Glutamatergic neuron (in vitro differentiated cells): Measurements from ENCODE around the gene MTMR1. TPM values are rescaled to one million over a fixed set of nuclear protein-coding genes. Genes with fewer than 3 reads are reported as not detected.

Experiments
- DNase-seq: peaks from one replicate; pipeline ENCODE4 v3.0.0; 2022
- H3K27ac Mint-ChIP-seq: one replicate; pipeline ENCODE4 v1.8.0; 2020; ENCODE audit warnings: mild to moderate bottlenecking, mixed read lengths, inconsistent platforms; ENCODE audit not compliant: unreplicated experiment
- H3K27me3 Mint-ChIP-seq: one replicate; pipeline ENCODE4 v1.8.0; 2020; ENCODE audit warnings: mild to moderate bottlenecking, moderate library complexity, mixed read lengths, inconsistent platforms; ENCODE audit not compliant: unreplicated experiment
- H3K36me3 Mint-ChIP-seq: one replicate; pipeline ENCODE4 v1.8.0; 2020; ENCODE audit warnings: mild to moderate bottlenecking, mixed read lengths, inconsistent platforms; ENCODE audit not compliant: unreplicated experiment
- H3K4me1 Mint-ChIP-seq: one replicate; pipeline ENCODE4 v1.8.0; 2020; ENCODE audit warnings: mild to moderate bottlenecking, low read depth, mixed read lengths, inconsistent platforms; ENCODE audit not compliant: unreplicated experiment
- H3K4me3 Mint-ChIP-seq: one replicate; pipeline ENCODE4 v1.8.0; 2020; ENCODE audit warnings: mild to moderate bottlenecking, mixed read lengths, inconsistent platforms; ENCODE audit not compliant: unreplicated experiment
- H3K9me3 Mint-ChIP-seq: one replicate; pipeline ENCODE4 v1.8.0; 2020; ENCODE audit warnings: mild to moderate bottlenecking, moderate library complexity, mixed read lengths, inconsistent platforms; ENCODE audit not compliant: unreplicated experiment
- total RNA-seq: library from RNA; stranded (reverse); fragmentation: NEBNext Ultra II Directional; extraction: Animal tissue kit (Norgen Biotek cat#: 25700); gene quantifications from one replicate; pipeline ENCODE4 v1.2.1, GENCODE V29; 2021; ENCODE audit not compliant: unreplicated experiment
- TF ChIP-seq, protein P1 (sequence below): fragments of 200-600 bp; sonication (generic); IDR thresholded peaks from one replicate; pipeline ENCODE4 v1.5.0; 2021; ENCODE audit not compliant: partially characterized antibody, unreplicated experiment

Gene MTMR1
- total RNA-seq, 1 donor from 2014 or later = 29.6 TPM

DNA sequence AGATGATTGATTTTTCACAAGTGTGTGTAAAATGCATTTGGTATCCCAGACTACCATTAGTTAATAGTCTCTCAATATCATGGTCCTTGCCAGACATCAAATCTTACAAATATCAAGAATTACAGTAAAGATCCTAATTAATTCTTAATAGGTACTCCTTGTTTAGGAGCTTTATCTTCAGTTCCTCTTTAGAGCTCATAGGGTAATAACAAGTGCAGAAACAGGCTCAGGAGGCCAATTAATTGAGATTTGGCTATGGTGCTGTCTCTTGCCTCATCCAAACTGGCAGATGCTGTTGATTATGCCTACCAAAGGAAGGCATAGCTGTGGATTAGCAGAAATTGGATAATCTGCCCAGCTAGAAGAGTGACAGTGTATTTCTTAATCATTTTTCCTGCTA is 6.9 kb downstream of the MTMR1 start:
- peaks cover 8% of the 10 kb centered on the region for H3K4me1 Mint-ChIP-seq
- no peak overlapping the region for H3K27ac Mint-ChIP-seq
- no peak overlapping the region for H3K4me3 Mint-ChIP-seq
- H3K36me3 Mint-ChIP-seq = peaks cover 3% of the 10 kb centered on the region
- H3K9me3 Mint-ChIP-seq = no peaks in the 10 kb centered on the region
- TF ChIP-seq, protein P1, sequence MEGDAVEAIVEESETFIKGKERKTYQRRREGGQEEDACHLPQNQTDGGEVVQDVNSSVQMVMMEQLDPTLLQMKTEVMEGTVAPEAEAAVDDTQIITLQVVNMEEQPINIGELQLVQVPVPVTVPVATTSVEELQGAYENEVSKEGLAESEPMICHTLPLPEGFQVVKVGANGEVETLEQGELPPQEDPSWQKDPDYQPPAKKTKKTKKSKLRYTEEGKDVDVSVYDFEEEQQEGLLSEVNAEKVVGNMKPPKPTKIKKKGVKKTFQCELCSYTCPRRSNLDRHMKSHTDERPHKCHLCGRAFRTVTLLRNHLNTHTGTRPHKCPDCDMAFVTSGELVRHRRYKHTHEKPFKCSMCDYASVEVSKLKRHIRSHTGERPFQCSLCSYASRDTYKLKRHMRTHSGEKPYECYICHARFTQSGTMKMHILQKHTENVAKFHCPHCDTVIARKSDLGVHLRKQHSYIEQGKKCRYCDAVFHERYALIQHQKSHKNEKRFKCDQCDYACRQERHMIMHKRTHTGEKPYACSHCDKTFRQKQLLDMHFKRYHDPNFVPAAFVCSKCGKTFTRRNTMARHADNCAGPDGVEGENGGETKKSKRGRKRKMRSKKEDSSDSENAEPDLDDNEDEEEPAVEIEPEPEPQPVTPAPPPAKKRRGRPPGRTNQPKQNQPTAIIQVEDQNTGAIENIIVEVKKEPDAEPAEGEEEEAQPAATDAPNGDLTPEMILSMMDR = no peak
- no peak for DNase-seq
- H3K27me3 Mint-ChIP-seq = no peaks in the 10 kb centered on the region

DNA sequence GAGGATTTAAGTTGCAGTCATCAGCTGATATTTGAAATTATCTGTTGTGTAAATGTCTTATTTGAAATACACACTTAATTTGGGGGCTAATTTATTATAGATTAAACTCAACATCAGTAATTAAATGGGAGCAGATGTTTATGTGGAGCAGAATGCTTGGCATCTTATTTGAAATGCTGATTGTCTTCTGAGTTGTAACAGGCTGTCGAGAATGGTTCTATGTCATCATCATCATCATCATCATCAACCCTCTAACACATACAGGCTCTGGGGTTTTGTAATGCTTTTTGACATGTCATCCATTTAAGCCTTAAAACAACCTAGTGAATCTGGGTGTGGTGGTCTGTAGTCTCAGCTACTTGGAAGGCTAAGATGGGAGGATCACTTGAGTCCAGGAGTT is 8.2 kb downstream of the MTMR1 start:
- no peak overlapping the region for H3K27ac Mint-ChIP-seq
- H3K4me1 Mint-ChIP-seq = no peaks in the 10 kb centered on the region
- TF ChIP-seq, protein P1 = no peak

DNA sequence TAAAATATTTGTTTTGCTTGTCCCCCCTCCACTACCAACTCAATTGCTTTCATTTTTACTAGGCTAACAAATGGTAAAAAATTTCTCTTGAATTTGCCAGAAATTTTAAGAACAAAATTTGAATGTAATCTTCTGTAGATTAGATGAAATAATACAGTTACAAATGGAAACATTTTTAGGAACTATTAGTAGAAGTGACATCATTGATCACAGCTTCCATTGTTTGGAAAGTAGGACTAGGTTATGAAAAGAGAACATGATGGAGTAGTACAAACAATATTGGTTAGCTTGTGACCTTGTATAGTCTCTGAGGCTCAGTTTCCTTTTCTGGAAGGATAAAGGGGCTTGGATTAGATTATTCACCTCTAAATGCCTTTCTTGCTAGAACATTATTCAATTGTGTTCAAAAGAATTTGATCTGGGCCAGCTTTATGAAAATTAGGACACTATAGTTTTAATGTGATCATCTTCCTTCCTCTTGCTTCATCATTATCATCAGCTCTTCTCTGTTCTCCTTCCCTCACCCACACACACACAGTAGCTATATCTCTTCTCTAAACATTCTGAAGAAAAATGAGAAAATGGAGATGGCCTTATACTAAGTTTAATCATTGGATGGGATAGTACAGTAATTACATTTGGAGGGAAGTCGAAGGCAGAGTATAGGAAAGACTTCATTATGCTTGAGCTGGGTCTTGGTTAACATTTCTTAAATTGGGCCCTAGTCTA is 9.9 kb downstream of the MTMR1 start:
- TF ChIP-seq, protein P1 = no peak
- H3K27me3 Mint-ChIP-seq = no peaks in the 10 kb centered on the region
- no peak overlapping the region for H3K27ac Mint-ChIP-seq
- no peaks in the 10 kb centered on the region for H3K9me3 Mint-ChIP-seq
- DNase-seq = no peak
- H3K4me3 Mint-ChIP-seq = no peak overlapping the region
- H3K4me1 Mint-ChIP-seq = no peaks in the 10 kb centered on the region
- peaks cover 8% of the 10 kb centered on the region for H3K36me3 Mint-ChIP-seq

More for the DNA sequence above, 8.2 kb downstream of the MTMR1 start:
- Mint-ChIP-seq H3K27me3 (no peaks in the 10 kb centered on the region), H3K36me3 (peaks cover 8% of the 10 kb centered on the region), H3K9me3 (no peaks in the 10 kb centered on the region), H3K4me3 (no peak overlapping the region)
- no peak for DNase-seq

DNA sequence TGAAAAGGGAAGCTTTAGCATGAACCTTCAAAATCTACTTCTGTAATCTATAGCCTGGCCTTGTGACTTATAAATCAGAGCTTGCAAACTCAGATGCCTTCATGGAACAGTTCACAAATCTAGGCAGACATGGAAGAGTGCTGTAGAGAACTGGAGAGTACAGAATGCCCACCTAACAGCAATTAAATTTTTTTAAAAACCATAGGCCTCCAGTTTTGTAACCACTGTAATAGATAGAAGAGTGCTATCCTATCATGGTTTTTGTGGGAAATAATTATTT is 10.4 kb downstream of the MTMR1 start:
- TF ChIP-seq, protein P1 = no peak
- H3K36me3 Mint-ChIP-seq = peaks cover 8% of the 10 kb centered on the region
- no peaks in the 10 kb centered on the region for H3K4me1 Mint-ChIP-seq
- H3K9me3 Mint-ChIP-seq = no peaks in the 10 kb centered on the region
- H3K4me3 Mint-ChIP-seq = no peak overlapping the region
- H3K27ac Mint-ChIP-seq = no peak overlapping the region
- no peaks in the 10 kb centered on the region for H3K27me3 Mint-ChIP-seq
- no peak for DNase-seq

DNA sequence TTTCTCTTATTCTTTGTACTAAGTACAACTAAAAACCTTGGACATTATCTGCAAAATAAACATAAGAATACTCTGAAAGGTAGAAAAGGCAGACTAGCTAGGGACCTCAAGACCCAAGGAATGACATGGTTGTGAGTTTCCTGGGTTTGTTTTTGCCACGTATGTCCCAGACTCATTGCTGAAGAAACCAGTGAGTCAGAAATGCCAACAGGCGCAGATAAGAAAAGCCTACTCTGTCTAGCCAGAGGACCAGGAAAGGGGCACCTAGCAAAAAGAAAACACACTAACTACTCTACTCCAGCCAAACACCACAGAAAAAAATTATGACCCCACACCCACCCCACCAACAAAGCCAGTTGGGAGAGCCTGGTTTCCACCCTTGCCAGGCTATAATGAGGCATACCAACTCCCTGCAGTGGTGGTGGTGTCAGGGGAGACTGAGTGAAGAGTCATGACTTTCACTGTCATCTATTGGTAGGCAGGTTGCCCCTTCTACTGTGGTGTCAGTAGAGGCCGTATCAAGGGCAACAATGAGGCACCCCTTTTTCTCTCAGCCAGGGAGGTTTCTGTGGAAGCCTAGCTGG is 10.9 kb downstream of the MTMR1 start:
- DNase-seq = no peak
- H3K27me3 Mint-ChIP-seq = no peaks in the 10 kb centered on the region
- H3K4me3 Mint-ChIP-seq = no peak overlapping the region
- H3K4me1 Mint-ChIP-seq = no peaks in the 10 kb centered on the region
- H3K36me3 Mint-ChIP-seq = peaks cover 8% of the 10 kb centered on the region
- no peak overlapping the region for H3K27ac Mint-ChIP-seq
- TF ChIP-seq, protein P1 = no peak
- no peaks in the 10 kb centered on the region for H3K9me3 Mint-ChIP-seq
